ENCODE measurements around the gene BCDIN3D. TPM values are rescaled to one million over a fixed set of nuclear protein-coding genes. Genes with fewer than 3 reads are reported as not detected.

BCDIN3D gene
- total RNA-seq: 1 to 10 TPM; 7.4 to 8.8 TPM

GRCh38 chr12:49842519-49843352 lies at the start of gene BCDIN3D:
BCDIN3D (minus strand) TSS chr12:49843106; CDS start chr12:49843087, 19 bp downstream.

DNA sequence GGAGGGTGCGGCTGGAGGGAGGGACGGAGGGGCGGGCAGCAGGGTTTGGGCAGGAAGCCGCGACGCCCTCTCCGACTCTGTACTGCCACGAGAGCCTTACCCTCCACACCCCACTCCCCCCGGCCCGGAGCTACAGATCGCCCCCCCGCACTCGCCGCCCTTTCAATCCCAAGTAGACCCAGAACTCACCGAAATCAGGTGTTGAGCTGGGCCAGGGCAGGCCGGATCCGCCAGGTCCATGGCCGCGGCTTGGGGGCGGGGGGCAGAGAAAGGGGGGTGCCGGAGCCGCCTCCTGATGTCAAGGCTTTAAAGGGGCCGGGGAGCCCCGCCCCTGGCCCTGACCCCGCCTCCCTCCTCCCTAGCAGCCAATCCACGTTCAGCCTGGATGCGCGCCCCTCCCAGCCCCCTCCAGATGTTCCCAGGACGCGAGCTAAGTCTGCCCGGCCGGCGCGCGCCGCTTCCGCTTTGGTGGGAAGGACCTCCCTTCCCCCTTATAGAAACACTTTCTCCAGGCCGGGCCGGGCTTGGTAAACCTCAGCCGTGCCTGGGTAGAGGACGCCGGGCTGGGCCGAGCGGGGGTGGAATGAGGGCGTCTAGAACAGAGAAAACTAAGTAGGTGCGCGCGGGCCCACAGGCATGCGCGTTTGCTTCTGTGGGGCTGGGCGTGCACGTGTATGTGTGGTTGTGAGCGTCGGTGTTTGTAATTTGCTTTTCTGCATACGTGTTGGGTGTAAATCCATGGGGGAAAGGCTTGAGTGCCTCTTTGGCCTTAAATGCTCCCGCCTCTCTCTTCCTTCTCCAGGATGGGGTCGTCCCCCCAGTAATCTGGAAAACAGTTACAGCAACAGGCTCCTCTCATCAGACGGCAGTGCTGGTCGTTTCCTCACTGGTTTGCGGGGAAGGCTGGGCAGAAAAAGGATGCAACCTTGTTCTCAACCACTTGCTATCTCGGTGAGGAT lies 14.5 kb downstream of the BCDIN3D start, which contains the start of gene NCKAP5L:
Gene NCKAP5L, minus strand, starts transcription at position 281 of the 959 bp plus-strand sequence. CDS start 24,369 bp downstream, outside the sequence.

Other genes with a start within 250 kb of the BCDIN3D start
- under 1 TPM; 0.13 to 0.19 TPM for gene FAM186B, start 237.5 kb downstream of the BCDIN3D start, total RNA-seq
- gene PRPF40B, start 219.5 kb downstream of the BCDIN3D start, total RNA-seq: 10 to 100 TPM; 11.3 to 13.0 TPM
- gene FMNL3, start 135.7 kb downstream of the BCDIN3D start, total RNA-seq: 10 to 100 TPM; 38.0 to 40.8 TPM
- gene TMBIM6, start 101.5 kb downstream of the BCDIN3D start, total RNA-seq: 100 to 1,000 TPM; 400 to 401 TPM
- 1 to 10 TPM; 7.1 to 7.9 TPM for gene NCKAP5L, start 14.7 kb downstream of the BCDIN3D start, total RNA-seq
- under 1 TPM in 1 of 2 experiments, not detected in 1; 0.05 TPM for gene FAIM2, start 60.8 kb upstream of the BCDIN3D start, total RNA-seq
- gene AQP2, start 107.6 kb upstream of the BCDIN3D start, total RNA-seq: not detected
- not detected for gene AQP5, start 118.8 kb upstream of the BCDIN3D start, total RNA-seq
- not detected for gene AQP6, start 129.8 kb upstream of the BCDIN3D start, total RNA-seq
- 100 to 1,000 TPM; 129 to 130 TPM for gene RACGAP1, start 182.4 kb upstream of the BCDIN3D start, total RNA-seq
- gene ASIC1, start 214.5 kb upstream of the BCDIN3D start, total RNA-seq: 1 to 10 TPM; 3.1 to 4.1 TPM
- 10 to 100 TPM; 54.6 to 55.8 TPM for gene SMARCD1, start 242.2 kb upstream of the BCDIN3D start, total RNA-seq